ENCODE results near the gene SCML1.

DNA sequence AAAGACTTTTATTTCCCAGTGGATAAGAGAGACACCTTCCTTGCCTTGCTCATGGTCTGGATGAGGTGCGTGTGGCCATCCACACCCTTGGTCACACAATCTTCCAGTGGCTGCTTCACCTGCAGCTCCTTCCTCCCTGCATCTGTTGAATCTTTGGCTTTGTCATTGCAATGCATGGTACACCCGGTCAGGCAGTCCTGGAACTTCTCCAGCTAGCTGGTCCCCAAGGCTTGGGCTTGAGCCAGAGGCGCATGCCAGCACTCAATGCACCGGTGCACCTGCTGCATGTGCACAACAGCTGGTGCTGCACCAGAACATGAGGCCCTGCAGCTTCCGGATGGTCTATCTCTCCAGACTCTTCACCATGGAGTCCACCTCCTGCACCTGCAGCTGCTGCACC is 31.7 kb downstream of the SCML1 start:
- TF ChIP-seq, protein P1, sequence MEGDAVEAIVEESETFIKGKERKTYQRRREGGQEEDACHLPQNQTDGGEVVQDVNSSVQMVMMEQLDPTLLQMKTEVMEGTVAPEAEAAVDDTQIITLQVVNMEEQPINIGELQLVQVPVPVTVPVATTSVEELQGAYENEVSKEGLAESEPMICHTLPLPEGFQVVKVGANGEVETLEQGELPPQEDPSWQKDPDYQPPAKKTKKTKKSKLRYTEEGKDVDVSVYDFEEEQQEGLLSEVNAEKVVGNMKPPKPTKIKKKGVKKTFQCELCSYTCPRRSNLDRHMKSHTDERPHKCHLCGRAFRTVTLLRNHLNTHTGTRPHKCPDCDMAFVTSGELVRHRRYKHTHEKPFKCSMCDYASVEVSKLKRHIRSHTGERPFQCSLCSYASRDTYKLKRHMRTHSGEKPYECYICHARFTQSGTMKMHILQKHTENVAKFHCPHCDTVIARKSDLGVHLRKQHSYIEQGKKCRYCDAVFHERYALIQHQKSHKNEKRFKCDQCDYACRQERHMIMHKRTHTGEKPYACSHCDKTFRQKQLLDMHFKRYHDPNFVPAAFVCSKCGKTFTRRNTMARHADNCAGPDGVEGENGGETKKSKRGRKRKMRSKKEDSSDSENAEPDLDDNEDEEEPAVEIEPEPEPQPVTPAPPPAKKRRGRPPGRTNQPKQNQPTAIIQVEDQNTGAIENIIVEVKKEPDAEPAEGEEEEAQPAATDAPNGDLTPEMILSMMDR (IDR thresholded peaks at IDR 0.05; ENCODE audit: low read depth, low read length, poor library complexity, severe bottlenecking): no peak
- no peak for TF ChIP-seq EZH2phosphoT487 (IDR thresholded peaks at IDR 0.05; ENCODE audit: borderline replicate concordance, low read length)
